GM10847 (cell line): ENCODE results near the gene TNFRSF11A.

ENCODE experiments used
- POLR2A ChIP-seq: IDR thresholded peaks from 2 replicates; pipeline ENCODE4 v1.6.1; 2011; ENCODE audit not compliant: insufficient read length; ENCODE audit errors: extremely low read depth

The TNFRSF11A gene

DNA sequence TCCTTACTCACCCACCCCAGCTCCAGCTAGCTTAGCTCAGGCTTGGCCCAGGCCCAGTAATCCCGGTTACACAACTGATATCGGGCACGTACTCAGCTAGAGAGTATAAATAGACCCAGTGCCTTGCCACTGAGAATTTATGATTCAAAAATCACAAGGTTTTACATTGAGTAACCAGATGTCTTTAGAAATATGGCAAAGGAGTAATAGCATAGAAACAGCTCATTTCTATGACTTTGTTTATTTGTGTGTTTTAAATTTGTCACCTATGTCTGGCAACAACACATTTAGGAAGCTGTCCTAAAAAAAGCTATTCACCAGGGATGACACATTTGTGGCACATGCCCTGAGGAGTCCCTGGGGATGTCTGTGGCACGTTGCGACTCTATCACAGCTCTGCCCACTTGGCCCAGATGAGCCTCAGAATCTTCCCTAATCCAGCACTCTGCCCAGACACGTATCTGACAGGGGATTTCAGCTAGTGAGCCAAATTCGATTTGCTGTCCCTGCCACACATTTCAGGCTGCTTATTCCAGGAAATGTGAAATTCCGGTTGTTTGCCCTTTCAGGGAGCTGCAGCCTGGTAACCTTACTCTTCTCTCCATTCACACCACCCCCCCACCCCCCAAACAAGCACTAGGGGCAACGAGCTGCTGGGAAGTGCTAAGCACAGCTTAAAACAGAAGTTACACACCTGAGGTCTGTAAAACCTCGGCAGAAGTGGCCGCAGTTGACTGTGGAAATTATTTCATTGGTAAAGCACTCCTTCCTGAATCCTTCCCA lies 112.3 kb downstream of the TNFRSF11A start:
- no peak for TF ChIP-seq POLR2A

DNA sequence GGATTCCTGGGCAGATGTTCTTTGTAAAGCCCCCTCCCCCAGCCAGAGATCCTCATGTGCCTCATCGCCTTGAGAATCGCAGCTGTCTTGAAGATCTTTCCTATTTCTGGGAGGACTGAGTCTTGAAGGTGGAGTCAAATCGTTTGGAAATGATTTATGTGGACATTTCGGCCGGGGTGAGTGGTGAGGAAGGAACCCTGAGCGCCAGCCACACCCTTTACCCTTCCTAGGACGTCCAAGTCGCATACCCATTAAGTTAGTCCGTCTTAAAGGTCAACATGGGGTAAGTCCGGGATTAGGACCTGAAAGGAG lies 112.9 kb downstream of the TNFRSF11A start:
- TF ChIP-seq POLR2A: no peak

DNA sequence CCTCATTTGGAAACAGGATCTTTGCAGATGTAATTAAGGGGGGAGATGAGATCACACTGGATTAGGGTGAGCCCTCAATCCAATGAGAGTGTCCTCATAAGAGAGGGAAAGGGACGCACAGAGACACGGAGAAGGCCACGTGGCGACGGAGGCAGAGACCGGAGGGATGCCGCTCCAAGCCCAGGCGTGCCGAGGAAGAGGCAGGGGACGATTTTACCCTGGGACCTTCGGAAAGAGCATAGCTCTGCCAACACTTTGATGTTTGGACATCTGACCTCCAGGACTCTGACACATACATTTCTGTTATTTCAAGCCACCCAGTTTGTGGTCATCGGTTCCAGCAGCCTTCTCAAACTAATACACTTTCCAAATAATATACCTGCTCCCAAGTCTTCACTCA lies 113.3 kb downstream of the TNFRSF11A start:
- TF ChIP-seq POLR2A: no peak

DNA sequence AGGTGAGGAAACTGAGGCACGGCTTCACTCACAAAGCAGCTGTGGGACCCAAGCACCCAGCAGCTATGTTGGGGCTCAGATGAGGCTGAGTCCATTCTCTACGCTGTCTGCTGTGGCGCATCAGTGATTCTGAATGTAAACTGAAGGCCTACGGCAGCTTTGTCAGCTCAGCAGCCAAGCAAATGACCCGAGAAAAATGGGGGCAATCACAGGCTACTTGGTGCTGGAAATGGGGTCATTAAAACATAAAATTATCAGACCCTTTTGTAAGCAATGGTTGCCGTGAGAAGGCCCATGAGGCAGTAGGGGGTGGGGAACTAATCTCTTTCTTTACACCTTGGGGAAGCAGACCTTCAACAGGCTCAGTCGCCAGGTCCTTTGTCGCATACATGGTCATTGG lies 113.8 kb downstream of the TNFRSF11A start:
- TF ChIP-seq POLR2A: no peak
